Bronchial epithelial cell (primary cell): Measurements from ENCODE around the gene ARHGAP1. TPM values are rescaled to one million over a fixed set of nuclear protein-coding genes. Genes with fewer than 3 reads are reported as not detected.

ENCODE experiments used
- DNase-seq: peaks from one replicate; pipeline ENCODE4 v3.0.0-alpha.2; 2010; ENCODE audit warnings: low read depth
- FAIRE-seq: peaks from 2 replicates; lab custom pipeline; 2011; peaks lifted over from hg19 to GRCh38; lab: Jason Lieb, UNC
- H3K27me3 ChIP-seq: 2 replicates; pipeline ENCODE4 v1.5.1; 2011; ENCODE audit warnings: low read length; ENCODE audit not compliant: control insufficient read depth, insufficient read depth
- H3K36me3 ChIP-seq: 2 replicates; pipeline ENCODE4 v1.5.1; 2011; ENCODE audit warnings: low read length; ENCODE audit not compliant: control insufficient read depth, insufficient read depth
- H3K4me3 ChIP-seq: 2 replicates; pipeline ENCODE4 v1.5.1; 2011; ENCODE audit warnings: mild to moderate bottlenecking, low read depth, low read length, control low read depth
- CTCF ChIP-seq: IDR thresholded peaks from 2 replicates; pipeline ENCODE4 v1.5.1; 2011; ENCODE audit warnings: mild to moderate bottlenecking, moderate library complexity, low read length, control low read depth, inconsistent platforms; ENCODE audit not compliant: insufficient read depth, severe bottlenecking
- total RNA-seq: library from RNA; depleted of rRNA; stranded (reverse); fragments of >200 nt; gene quantifications from 2 replicates; pipeline ENCODE4 v1.2.1, GENCODE V29; 2014

ARHGAP1 gene
- total RNA-seq, 1 donor from 2014 or later = 15.5 TPM

- no peak for TF ChIP-seq CTCF
- FAIRE-seq = no peak
- DNase-seq = no peak
- H3K4me3 ChIP-seq = no peak overlapping the region
- peaks cover 11% of the 10 kb centered on the region for H3K36me3 ChIP-seq
- no peaks in the 10 kb centered on the region for H3K27me3 ChIP-seq
Observed at GRCh38 chr11:46659908-46660307, 40.5 kb downstream of the ARHGAP1 start.

GRCh38 chr11:46658259-46658658 is 42.2 kb downstream of the ARHGAP1 start:
- peaks cover 6% of the 10 kb centered on the region for H3K36me3 ChIP-seq
- no peaks in the 10 kb centered on the region for H3K27me3 ChIP-seq
- no peak for DNase-seq
- no peak for TF ChIP-seq CTCF
- FAIRE-seq = no peak
- no peak overlapping the region for H3K4me3 ChIP-seq

- Histone ChIP-seq H3K27me3 (no peaks in the 10 kb centered on the region), H3K36me3 (peaks cover 6% of the 10 kb centered on the region), H3K4me3 (no peak overlapping the region)
- DNase-seq (no peak), FAIRE-seq (no peak)
- TF ChIP-seq CTCF = no peak
Observed at GRCh38 chr11:46657186-46657585, 43.2 kb downstream of the ARHGAP1 start.

DNA sequence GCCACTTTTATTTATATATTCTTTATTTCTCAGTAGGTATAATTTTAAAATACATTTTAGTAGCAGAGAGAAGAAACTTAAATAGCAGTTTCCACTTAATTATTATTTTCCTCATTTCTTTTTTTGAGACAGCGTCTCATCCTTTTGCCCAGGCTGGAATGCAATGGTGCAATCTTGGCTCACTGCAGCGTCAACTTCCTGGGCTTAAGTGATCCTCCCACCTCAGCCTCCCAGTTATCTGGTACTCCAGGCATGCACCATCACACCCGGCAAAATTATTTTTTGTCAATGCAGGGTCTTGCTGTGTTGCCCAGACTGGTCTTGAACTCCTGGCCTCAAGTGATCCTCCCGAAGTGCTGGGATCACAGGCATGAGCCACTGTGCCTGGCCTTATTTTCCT is 44.8 kb downstream of the ARHGAP1 start:
- peaks cover 6% of the 10 kb centered on the region for H3K36me3 ChIP-seq
- no peak overlapping the region for H3K4me3 ChIP-seq
- no peak for FAIRE-seq
- no peaks in the 10 kb centered on the region for H3K27me3 ChIP-seq
- no peak for DNase-seq
- no peak for TF ChIP-seq CTCF

- no peak for TF ChIP-seq CTCF
- FAIRE-seq = no peak
- H3K4me3 ChIP-seq = no peak overlapping the region
- no peaks in the 10 kb centered on the region for H3K27me3 ChIP-seq
- peaks cover 8% of the 10 kb centered on the region for H3K36me3 ChIP-seq
- DNase-seq = peak; percentile 80
Observed at GRCh38 chr11:46649180-46649738, 51.2 kb downstream of the ARHGAP1 start.

DNA sequence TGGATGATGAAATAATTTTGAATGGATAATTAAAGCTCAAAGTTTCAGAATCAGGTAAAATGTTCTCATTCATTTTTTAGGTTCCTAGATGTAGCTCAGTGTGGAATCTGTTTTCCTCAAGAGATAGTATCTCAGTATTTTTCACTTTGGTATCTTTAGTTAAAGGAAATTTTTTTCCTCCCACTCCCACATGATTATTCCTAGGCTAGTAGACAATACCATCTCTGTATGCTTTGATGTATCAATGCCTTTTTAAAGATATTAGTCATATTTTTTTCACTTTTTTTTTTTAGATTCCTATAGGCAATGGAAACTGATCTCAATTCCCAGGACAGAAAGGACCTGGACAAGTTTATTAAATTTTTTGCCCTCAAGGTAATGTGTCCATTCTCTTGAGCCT is 56.4 kb downstream of the ARHGAP1 start:
- FAIRE-seq (no peak), DNase-seq (no peak)
- no peak for TF ChIP-seq CTCF
- Histone ChIP-seq H3K36me3 (peaks cover 8% of the 10 kb centered on the region), H3K27me3 (no peaks in the 10 kb centered on the region), H3K4me3 (no peak overlapping the region)
